T1000 (cell line): Measurements from ENCODE around the gene IFT57.
A peak's percentile ranks its signal among the peaks of the same experiment; 100 is the strongest.

ENCODE experiments used
- DNase-seq: peaks from one replicate; lab custom pipeline; 2025; ENCODE audit warnings: mixed read lengths; lab: John Stamatoyannopoulos, UW

Gene IFT57

DNA sequence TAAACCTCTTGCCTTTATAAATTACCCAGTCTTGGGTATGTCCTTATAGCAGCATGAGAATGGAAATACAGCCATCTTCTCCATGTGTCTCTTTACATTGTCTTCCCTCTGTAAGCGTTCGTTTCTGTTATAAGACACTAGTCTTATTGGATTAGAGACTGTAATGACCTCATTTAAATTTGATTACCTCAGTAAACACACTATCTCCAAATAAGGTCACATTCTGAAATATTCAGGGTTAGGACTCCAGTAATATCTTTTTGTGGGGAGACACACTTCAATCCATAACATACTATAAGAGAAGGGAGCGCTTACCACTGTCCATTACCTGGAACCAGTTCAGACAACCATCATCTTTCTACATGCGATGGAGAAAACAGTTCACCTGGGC lies 97.1 kb downstream of the IFT57 start:
- no peak for DNase-seq

DNA sequence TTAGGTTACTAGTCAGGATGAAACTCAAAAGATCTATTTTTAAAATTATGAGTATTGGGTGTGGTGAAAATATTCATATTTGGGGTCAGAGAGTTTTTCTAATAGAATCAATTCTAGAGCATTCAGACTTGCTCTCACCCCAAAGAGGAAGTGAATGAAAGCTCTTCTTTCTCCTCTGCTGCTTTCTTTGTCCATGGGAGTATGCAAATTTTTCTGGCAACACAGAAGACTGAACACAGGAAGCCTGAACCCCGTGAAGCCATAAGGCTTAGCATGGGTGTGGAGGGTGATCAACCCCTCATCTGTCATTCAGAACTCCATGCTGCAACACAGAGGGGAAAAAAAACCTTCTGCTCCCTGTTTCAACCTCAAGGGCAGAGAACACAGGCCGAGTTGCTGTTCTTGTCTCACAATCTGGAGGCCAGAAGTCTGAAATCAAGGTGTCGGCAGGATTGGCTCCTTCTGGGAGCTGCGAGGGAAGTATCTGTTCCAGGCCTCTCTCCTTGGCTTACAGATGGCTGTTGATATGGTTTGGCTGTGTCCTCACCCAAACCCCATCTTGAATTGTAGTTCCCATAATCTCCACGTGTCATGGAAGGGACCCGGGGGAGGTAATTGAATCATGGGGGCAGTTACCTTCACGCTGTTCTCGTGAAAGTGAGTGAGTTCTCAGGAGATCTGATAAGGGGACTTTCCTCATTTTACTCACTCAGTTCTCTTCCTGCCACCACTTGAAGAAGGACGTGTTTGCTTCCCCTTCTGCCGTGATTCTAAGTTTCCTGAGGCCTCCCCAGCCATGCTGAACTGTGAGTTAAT lies 97.7 kb downstream of the IFT57 start:
- no peak for DNase-seq

DNA sequence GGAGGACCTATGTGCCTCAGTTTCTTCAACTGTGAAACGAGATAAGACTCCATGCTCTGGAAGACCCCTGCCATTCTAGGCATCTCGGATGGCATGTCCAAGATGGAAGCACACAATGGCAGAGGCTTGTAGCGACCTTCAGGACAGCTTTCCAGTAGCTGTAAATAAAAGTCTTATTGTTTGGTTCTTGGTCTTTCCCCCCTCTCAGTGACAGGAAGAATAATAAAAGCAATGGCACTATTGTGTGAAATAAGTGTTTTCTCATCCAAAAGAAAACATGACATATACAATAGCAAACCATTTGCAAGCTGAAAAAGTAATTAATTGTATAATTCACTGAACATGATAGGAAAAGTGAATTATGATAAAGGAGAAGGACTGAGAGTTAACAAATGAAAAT lies 98.9 kb downstream of the IFT57 start:
- DNase-seq = no peak

- DNase-seq = no peak
Observed at GRCh38 chr3:108122276-108122675, 99.9 kb downstream of the IFT57 start.

DNA sequence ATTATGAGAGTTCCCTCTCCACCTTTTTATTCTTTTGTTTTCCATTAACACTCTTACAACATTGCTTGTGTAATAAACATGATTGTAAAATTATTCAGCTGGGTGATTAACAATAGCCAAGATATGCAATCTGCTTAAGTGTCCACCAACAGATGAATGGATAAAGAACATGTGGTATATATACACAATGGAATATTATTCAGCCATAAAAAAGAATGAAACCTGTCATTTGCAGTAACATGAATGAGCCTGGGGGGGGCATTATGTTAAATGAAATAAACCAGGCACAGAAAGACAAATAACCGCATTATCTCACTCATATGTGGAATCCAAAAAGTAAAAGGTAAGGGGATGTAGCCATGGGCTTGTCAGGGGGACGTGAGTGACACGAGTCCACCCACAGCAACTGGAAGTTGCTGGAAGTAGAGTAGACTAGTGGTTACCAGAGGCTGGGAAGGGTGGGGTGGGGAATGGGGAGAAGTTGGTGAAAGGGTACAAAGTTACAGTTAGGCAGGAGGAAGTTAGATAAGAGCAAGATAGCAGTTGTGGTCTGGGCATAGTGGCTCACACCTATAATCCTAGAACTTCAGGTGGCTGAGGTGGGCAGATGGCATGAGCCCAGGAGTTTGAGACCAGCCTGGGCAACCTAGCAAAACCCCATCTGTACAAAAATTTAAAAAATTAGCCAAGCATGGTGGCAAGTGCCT lies 102.7 kb downstream of the IFT57 start:
- no peak for DNase-seq

- no peak for DNase-seq
Observed at GRCh38 chr3:108118038-108118768, 104.0 kb downstream of the IFT57 start.

- peak; percentile 4 for DNase-seq
Observed at GRCh38 chr3:108117241-108117775, 104.9 kb downstream of the IFT57 start.

GRCh38 chr3:108114423-108115065 lies 107.7 kb downstream of the IFT57 start:
- DNase-seq = no peak

GRCh38 chr3:108113975-108114374 lies 108.2 kb downstream of the IFT57 start:
- DNase-seq = no peak

DNA sequence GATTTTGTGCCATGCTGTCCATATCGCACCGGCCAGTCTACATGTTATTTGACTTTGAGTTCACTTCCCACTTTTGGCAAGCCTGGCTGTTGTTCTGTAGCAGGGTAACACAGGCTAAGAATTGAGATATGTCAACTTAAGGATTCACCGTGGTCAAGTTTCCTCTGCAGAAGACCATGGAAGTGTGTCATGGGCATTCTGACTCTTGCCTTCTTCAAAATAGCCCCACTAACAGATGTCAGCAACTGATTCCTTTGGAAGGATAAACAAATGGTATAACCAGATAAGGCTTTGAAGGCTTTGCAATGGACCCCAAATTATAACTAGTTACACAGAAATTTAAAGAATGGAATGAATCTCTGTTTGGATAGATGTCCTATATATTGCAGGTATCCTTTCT lies 111.3 kb downstream of the IFT57 start:
- no peak for DNase-seq
